A673 (cell line): Measurements from ENCODE around the gene ADGRG2. TPM values are rescaled to one million over a fixed set of nuclear protein-coding genes. Genes with fewer than 3 reads are reported as not detected.
A peak's percentile ranks its signal among the peaks of the same experiment; 100 is the strongest.
"Not testable (repeated sequence)": the region's sequence is repeated elsewhere in the genome, so short reads cannot be mapped to it uniquely, and the experiment has no call there.

Source experiments
- BruUV-seq: library from RNA; stranded (reverse); fragments of 400-500 nt; replicated peaks from 2 replicates; lab custom pipeline; 2021; lab: Mats Ljungman, UMichigan
- CTCF ChIA-PET: fragments of 300-600 bp; sonication (Branson Sonifier 250); formaldehyde crosslinking; loops from one replicate; lab custom pipeline; 2022; ENCODE audit warnings: antibody characterized with exemption; lab: Charles Lee
- POLR2A ChIA-PET: fragments of 300-600 bp; sonication (Branson Sonifier 250); formaldehyde crosslinking; loops from one replicate; lab custom pipeline; 2022; ENCODE audit warnings: antibody characterized with exemption; ENCODE audit not compliant: low non-redundant PET; lab: Charles Lee
- DNase-seq: peaks from one replicate; pipeline ENCODE4 v3.0.0-alpha.2; 2015; ENCODE audit warnings: low spot score
- H3K27ac ChIP-seq: fragments of 200-600 bp; sonication (generic); 2 replicates; pipeline ENCODE4 v1.5.1; 2016; ENCODE audit warnings: mixed run types, low read depth, mild to moderate bottlenecking, mixed read lengths, antibody characterized with exemption, low read length; ENCODE audit not compliant: poor library complexity, severe bottlenecking
- H3K27me3 ChIP-seq: fragments of 200-600 bp; sonication (generic); replicated peaks from 2 replicates; pipeline ENCODE4 v1.6.1; 2017; ENCODE audit warnings: mixed run types, low read depth, mild to moderate bottlenecking, mixed read lengths, antibody characterized with exemption, low read length; ENCODE audit not compliant: insufficient read depth, poor library complexity
- H3K36me3 ChIP-seq: fragments of 200-600 bp; sonication (generic); 2 replicates; pipeline ENCODE4 v1.6.1; 2016; ENCODE audit warnings: mixed run types, mild to moderate bottlenecking, mixed read lengths, antibody characterized with exemption, low read length; ENCODE audit not compliant: insufficient read depth, poor library complexity, severe bottlenecking
- H3K4me1 ChIP-seq: fragments of 200-600 bp; sonication (generic); 2 replicates; pipeline ENCODE4 v1.6.1; 2017; ENCODE audit warnings: mixed run types, mild to moderate bottlenecking, mixed read lengths, antibody characterized with exemption, low read length; ENCODE audit not compliant: insufficient read depth, poor library complexity, severe bottlenecking
- H3K4me3 ChIP-seq: fragments of 200-600 bp; sonication (generic); 2 replicates; pipeline ENCODE4 v1.5.1; 2016; ENCODE audit warnings: low read depth, mixed run types, mild to moderate bottlenecking, mixed read lengths, low read length; ENCODE audit not compliant: poor library complexity, severe bottlenecking
- H3K9me3 ChIP-seq: fragments of 200-600 bp; sonication (generic); 2 replicates; pipeline ENCODE4 v1.6.1; 2016; ENCODE audit warnings: mixed run types, low read depth, mild to moderate bottlenecking, mixed read lengths, antibody characterized with exemption, low read length; ENCODE audit not compliant: poor library complexity, severe bottlenecking
- CTCF ChIP-seq: fragments of 300-800, 200-600 bp; sonication (generic); conservative IDR thresholded peaks from 2 replicates; pipeline ENCODE4 v1.5.1; 2017; ENCODE audit warnings: low read depth, mild to moderate bottlenecking, antibody characterized with exemption, low read length, moderate library complexity, mixed read lengths
- EZH2 ChIP-seq: fragments of 200-600 bp; sonication (generic); IDR thresholded peaks from 2 replicates; pipeline ENCODE4 v1.6.1; 2017; ENCODE audit warnings: borderline replicate concordance, low read depth, mild to moderate bottlenecking, mixed read lengths, antibody characterized with exemption, low read length; ENCODE audit not compliant: poor library complexity, severe bottlenecking
- intact Hi-C: fragments of 100-400 bp; cut with micrococcal nuclease; formaldehyde crosslinking; loops from one replicate; pipeline ENCODE4 v1.10.0; 2022; ENCODE audit not compliant: unreplicated experiment
- total RNA-seq: library from RNA; stranded (reverse); gene quantifications from 2 replicates; pipeline ENCODE4 v1.2.3, GENCODE V29; 2021

ADGRG2 gene
- total RNA-seq, 1 experiment from 2014 or later = 61.3 TPM

GRCh38 chrX:19024366-19024765, 97.9 kb downstream of the ADGRG2 start:
- BruUV-seq = no TSS peak
- Histone ChIP-seq H3K27me3 (no peaks in the 10 kb centered on the region), H3K4me1 (no peaks in the 10 kb centered on the region), H3K27ac (peak overlapping the region; percentile 19), H3K4me3 (no peak overlapping the region), H3K9me3 (no peaks in the 10 kb centered on the region), H3K36me3 (peaks cover 26% of the 10 kb centered on the region)
- intact Hi-C loops = no loop called here
- CTCF ChIA-PET = interaction anchor here (0.7 to 0.8 kb wide), 2 partner anchors 230 to 310 kb away, joined by 3 to 8 read pairs; no protein-coding TSS in a partner anchor
- POLR2A ChIA-PET = no interaction called here
- TF ChIP-seq EZH2 (no peak), CTCF (no peak)
- no peak for DNase-seq

DNA sequence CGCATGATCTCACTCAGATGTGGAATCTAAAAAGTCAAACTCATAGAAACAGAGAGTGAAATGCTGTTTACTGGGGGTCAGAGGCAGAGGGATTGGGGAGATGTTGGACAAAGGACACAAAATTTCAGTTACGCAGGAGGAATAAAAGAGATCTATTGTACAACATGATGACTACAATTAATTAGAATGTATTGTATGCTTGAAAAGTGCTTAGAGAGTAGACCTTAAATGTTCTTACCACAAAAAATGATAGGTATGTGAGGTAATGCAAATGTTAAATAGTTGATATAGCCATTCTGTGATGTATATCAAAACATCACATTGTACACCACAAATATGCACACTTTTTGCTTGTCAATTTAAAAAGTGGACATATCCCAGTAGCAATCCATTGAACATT, 102.3 kb downstream of the ADGRG2 start:
- Histone ChIP-seq H3K4me3 (no peak overlapping the region), H3K27ac (no peak overlapping the region), H3K9me3 (no peaks in the 10 kb centered on the region), H3K36me3 (peaks cover 39% of the 10 kb centered on the region), H3K4me1 (no peaks in the 10 kb centered on the region), H3K27me3 (no peaks in the 10 kb centered on the region)
- no peak for DNase-seq
- TF ChIP-seq CTCF (no peak), EZH2 (no peak)
- no TSS peak for BruUV-seq
- ChIA-PET CTCF (no interaction called here), POLR2A (no interaction called here)
- intact Hi-C loops = loop anchor here (10.0 kb wide), 1 partner anchor 625 kb away; no protein-coding TSS in a partner anchor

DNA sequence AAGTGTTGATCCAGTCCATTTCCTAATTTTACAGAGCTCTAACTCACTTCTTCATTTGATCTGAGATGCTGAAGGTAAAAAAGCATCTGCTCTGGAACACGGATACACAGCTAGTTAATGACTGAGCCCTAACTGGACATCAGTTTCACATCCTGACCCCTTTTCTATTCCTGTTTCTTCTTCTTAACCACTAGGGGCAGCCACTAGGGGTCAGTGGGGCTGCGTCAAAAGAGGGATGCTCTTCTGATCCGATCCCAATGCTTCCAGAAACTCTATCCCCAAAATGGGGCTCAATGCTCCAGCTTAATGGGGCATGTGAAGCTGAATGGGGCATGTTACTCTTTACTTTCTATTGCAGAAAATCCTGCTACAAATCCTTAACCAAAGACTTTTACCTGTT, 105.0 kb downstream of the ADGRG2 start:
- Histone ChIP-seq H3K27me3 (no peaks in the 10 kb centered on the region), H3K27ac (no peak overlapping the region), H3K36me3 (peaks cover 40% of the 10 kb centered on the region), H3K4me1 (no peaks in the 10 kb centered on the region), H3K9me3 (no peaks in the 10 kb centered on the region), H3K4me3 (no peak overlapping the region)
- BruUV-seq = no TSS peak
- POLR2A ChIA-PET = no interaction called here
- intact Hi-C loops = loop anchor here (1.0 to 10.0 kb wide), 2 partner anchors 316 to 622 kb away; no protein-coding TSS in a partner anchor
- DNase-seq = peak; percentile 63
- CTCF ChIA-PET = interaction anchor here (2.4 kb wide), 1 partner anchor 316 kb away, joined by 10 read pairs; no protein-coding TSS in a partner anchor
- TF ChIP-seq EZH2 = no peak
- peak; percentile 68 for TF ChIP-seq CTCF

GRCh38 chrX:19016614-19017013, 105.7 kb downstream of the ADGRG2 start:
- CTCF ChIA-PET = interaction anchor here (2.4 kb wide), 1 partner anchor 317 kb away, joined by 10 read pairs; no protein-coding TSS in a partner anchor
- POLR2A ChIA-PET, H3K4me3 ChIP-seq, H3K4me1 ChIP-seq, H3K9me3 ChIP-seq, DNase-seq, BruUV-seq, H3K27me3 ChIP-seq, H3K27ac ChIP-seq: not testable (repeated sequence)
- intact Hi-C loops = loop anchor here (1.0 to 10.0 kb wide), 2 partner anchors 317 to 622 kb away; no protein-coding TSS in a partner anchor
- H3K36me3 ChIP-seq = peaks cover 41% of the 10 kb centered on the region
